GM23338 (cell line): Measurements from ENCODE around the gene BMP8B. TPM values are rescaled to one million over a fixed set of nuclear protein-coding genes. Genes with fewer than 3 reads are reported as not detected.

ENCODE experiments used
- ATAC-seq: fragments of 200-7000 bp; cut with Tn5 transposase; 3 replicates; pipeline ENCODE4 v1.9.1; 2020
- DNase-seq: peaks from one replicate; pipeline ENCODE4 v3.0.0-alpha.2; 2015; ENCODE audit warnings: low spot score
- H2AFZ ChIP-seq: fragments of 200-600 bp; sonication (generic); 2 replicates; pipeline ENCODE4 v1.8.0; 2016; ENCODE audit warnings: antibody characterized with exemption, mild to moderate bottlenecking, moderate library complexity
- H3F3A ChIP-seq: fragments of 200-600 bp; sonication (generic); replicated peaks from 2 replicates; pipeline ENCODE4 v1.8.0; 2017; ENCODE audit warnings: antibody characterized with exemption, mixed run types, low read depth
- H3K27ac ChIP-seq: fragments of 200-600 bp; sonication (generic); 2 replicates; pipeline ENCODE4 v1.6.1; 2016; ENCODE audit warnings: low read depth
- H3K27me3 ChIP-seq: fragments of 200-600 bp; sonication (generic); 2 replicates; pipeline ENCODE4 v1.8.0; 2016; ENCODE audit warnings: mild to moderate bottlenecking, mixed run types, moderate library complexity; ENCODE audit not compliant: insufficient read depth
- H3K36me3 ChIP-seq: fragments of 200-600 bp; sonication (generic); 2 replicates; pipeline ENCODE4 v1.8.0; 2016; ENCODE audit warnings: mild to moderate bottlenecking; ENCODE audit not compliant: insufficient read depth
- H3K4me1 ChIP-seq: fragments of 200-600 bp; sonication (generic); 2 replicates; pipeline ENCODE4 v1.8.0; 2016; ENCODE audit warnings: mild to moderate bottlenecking, moderate library complexity; ENCODE audit not compliant: insufficient read depth
- H3K4me2 ChIP-seq: fragments of 200-600 bp; sonication (generic); 2 replicates; pipeline ENCODE4 v1.7.1; 2017; ENCODE audit warnings: mixed run types
- H3K4me3 ChIP-seq: fragments of 200-600 bp; sonication (generic); 2 replicates; pipeline ENCODE4 v1.6.1; 2016; ENCODE audit warnings: mixed run types
- H3K79me2 ChIP-seq: fragments of 200-600 bp; sonication (generic); replicated peaks from 2 replicates; pipeline ENCODE4 v1.8.0; 2017; ENCODE audit warnings: mild to moderate bottlenecking; ENCODE audit not compliant: insufficient read depth
- H3K9me2 ChIP-seq: fragments of 200-600 bp; sonication (generic); 2 replicates; pipeline ENCODE4 v1.8.0; 2017; ENCODE audit not compliant: insufficient read depth
- H4K20me1 ChIP-seq: fragments of 200-600 bp; sonication (generic); replicated peaks from 2 replicates; pipeline ENCODE4 v1.8.0; 2017; ENCODE audit warnings: mild to moderate bottlenecking; ENCODE audit not compliant: insufficient read depth
- H3K27ac Mint-ChIP-seq: 2 replicates; pipeline ENCODE4 v1.8.0; 2020; ENCODE audit warnings: inconsistent platforms, mild to moderate bottlenecking, moderate library complexity, mixed read lengths
- H3K27me3 Mint-ChIP-seq: 3 replicates; pipeline ENCODE4 v1.8.0; 2022; ENCODE audit warnings: low read depth, mild to moderate bottlenecking, moderate library complexity, mixed read lengths, inconsistent platforms; ENCODE audit not compliant: insufficient read depth, poor library complexity
- H3K36me3 Mint-ChIP-seq: 3 replicates; pipeline ENCODE4 v1.8.0; 2021; ENCODE audit warnings: low read depth, mild to moderate bottlenecking, inconsistent platforms, moderate library complexity, mixed read lengths
- H3K4me1 Mint-ChIP-seq: 3 replicates; pipeline ENCODE4 v1.8.0; 2020; ENCODE audit warnings: mild to moderate bottlenecking, inconsistent platforms, mixed read lengths
- H3K4me3 Mint-ChIP-seq: 3 replicates; pipeline ENCODE4 v1.8.0; 2021; ENCODE audit warnings: moderate library complexity, mild to moderate bottlenecking, inconsistent platforms, mixed read lengths
- H3K9me3 Mint-ChIP-seq: 3 replicates; pipeline ENCODE4 v1.8.0; 2020; ENCODE audit warnings: moderate library complexity, mild to moderate bottlenecking, inconsistent platforms, mixed read lengths
- EZH2phosphoT487 ChIP-seq: fragments of 200-600 bp; sonication (generic); IDR thresholded peaks from one replicate; pipeline ENCODE4 v1.8.1; 2018; ENCODE audit warnings: antibody characterized with exemption; ENCODE audit not compliant: unreplicated experiment
- STAT1 ChIP-seq: IDR thresholded peaks from one replicate; pipeline ENCODE4 v1.6.1; 2016; ENCODE audit warnings: antibody characterized with exemption; ENCODE audit not compliant: unreplicated experiment
- polyA plus RNA-seq: library from polyadenylated mRNA; unstranded; fragments of >200 nt; fragmentation: Nextera tagmentation; extraction: Ambion mirVana; gene quantifications from 2 replicates; pipeline ENCODE4 v1.2.1, GENCODE V29; 2016
- total RNA-seq: library from RNA; depleted of rRNA; stranded (reverse); fragments of >200 nt; shearing (Covaris generic); gene quantifications from 2 replicates; pipeline ENCODE4 v1.2.3, GENCODE V29; 2014
- TF ChIP-seq, protein P1 (sequence below): fragments of 250-450 bp; sonication (Bioruptor Pico); IDR thresholded peaks from 2 replicates; pipeline ENCODE4 v1.5.0; 2020; ENCODE audit warnings: mild to moderate bottlenecking, moderate library complexity
- TF ChIP-seq, protein P2 (sequence below), 2 experiments: fragments of 200-600 bp in 1 of 2; sonication (generic) in 1 of 2; conservative IDR thresholded peaks; 2 replicates each; pipeline versions ENCODE4 v1.5.1 to v1.6.1; 2016 to 2017; ENCODE audit warnings: antibody characterized with exemption in 2 of 2, low read depth in 2 of 2, mild to moderate bottlenecking in 2 of 2, moderate library complexity in 1 of 2

Gene BMP8B
- total and polyA plus RNA-seq, 2 experiments from 2014 or later: 0.16 to 0.90 TPM

DNA sequence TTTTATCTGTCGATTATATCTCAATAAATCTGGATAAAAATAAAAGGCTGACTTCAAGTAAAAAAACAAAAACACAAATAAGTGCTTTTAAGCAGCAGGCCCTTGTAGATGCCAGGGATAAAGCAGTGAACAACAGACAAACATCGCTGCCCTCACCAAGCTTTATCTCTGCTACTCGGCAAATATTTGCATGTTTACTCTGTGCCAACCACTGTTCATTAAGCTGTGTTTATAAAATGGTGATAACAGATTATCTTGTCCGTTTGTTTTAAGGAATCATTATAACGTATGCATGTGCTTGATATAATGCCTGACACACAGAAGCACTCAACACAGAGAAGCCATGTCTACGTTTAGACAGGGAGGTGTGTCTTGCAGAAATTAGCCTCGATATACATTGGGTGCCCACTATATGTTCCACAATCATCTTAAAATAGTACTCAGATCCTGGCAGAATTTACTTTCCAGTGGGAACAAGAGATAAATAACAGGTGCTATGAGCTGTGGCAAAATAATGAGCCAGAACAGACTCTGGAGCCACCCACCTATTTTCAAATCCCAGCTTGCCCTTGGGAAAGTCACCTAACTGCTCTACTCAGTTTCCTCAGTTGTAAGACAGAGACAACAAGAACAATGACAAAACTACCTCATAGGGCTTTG, 47.4 kb upstream of the BMP8B start (continued):
- TF ChIP-seq, protein P1, sequence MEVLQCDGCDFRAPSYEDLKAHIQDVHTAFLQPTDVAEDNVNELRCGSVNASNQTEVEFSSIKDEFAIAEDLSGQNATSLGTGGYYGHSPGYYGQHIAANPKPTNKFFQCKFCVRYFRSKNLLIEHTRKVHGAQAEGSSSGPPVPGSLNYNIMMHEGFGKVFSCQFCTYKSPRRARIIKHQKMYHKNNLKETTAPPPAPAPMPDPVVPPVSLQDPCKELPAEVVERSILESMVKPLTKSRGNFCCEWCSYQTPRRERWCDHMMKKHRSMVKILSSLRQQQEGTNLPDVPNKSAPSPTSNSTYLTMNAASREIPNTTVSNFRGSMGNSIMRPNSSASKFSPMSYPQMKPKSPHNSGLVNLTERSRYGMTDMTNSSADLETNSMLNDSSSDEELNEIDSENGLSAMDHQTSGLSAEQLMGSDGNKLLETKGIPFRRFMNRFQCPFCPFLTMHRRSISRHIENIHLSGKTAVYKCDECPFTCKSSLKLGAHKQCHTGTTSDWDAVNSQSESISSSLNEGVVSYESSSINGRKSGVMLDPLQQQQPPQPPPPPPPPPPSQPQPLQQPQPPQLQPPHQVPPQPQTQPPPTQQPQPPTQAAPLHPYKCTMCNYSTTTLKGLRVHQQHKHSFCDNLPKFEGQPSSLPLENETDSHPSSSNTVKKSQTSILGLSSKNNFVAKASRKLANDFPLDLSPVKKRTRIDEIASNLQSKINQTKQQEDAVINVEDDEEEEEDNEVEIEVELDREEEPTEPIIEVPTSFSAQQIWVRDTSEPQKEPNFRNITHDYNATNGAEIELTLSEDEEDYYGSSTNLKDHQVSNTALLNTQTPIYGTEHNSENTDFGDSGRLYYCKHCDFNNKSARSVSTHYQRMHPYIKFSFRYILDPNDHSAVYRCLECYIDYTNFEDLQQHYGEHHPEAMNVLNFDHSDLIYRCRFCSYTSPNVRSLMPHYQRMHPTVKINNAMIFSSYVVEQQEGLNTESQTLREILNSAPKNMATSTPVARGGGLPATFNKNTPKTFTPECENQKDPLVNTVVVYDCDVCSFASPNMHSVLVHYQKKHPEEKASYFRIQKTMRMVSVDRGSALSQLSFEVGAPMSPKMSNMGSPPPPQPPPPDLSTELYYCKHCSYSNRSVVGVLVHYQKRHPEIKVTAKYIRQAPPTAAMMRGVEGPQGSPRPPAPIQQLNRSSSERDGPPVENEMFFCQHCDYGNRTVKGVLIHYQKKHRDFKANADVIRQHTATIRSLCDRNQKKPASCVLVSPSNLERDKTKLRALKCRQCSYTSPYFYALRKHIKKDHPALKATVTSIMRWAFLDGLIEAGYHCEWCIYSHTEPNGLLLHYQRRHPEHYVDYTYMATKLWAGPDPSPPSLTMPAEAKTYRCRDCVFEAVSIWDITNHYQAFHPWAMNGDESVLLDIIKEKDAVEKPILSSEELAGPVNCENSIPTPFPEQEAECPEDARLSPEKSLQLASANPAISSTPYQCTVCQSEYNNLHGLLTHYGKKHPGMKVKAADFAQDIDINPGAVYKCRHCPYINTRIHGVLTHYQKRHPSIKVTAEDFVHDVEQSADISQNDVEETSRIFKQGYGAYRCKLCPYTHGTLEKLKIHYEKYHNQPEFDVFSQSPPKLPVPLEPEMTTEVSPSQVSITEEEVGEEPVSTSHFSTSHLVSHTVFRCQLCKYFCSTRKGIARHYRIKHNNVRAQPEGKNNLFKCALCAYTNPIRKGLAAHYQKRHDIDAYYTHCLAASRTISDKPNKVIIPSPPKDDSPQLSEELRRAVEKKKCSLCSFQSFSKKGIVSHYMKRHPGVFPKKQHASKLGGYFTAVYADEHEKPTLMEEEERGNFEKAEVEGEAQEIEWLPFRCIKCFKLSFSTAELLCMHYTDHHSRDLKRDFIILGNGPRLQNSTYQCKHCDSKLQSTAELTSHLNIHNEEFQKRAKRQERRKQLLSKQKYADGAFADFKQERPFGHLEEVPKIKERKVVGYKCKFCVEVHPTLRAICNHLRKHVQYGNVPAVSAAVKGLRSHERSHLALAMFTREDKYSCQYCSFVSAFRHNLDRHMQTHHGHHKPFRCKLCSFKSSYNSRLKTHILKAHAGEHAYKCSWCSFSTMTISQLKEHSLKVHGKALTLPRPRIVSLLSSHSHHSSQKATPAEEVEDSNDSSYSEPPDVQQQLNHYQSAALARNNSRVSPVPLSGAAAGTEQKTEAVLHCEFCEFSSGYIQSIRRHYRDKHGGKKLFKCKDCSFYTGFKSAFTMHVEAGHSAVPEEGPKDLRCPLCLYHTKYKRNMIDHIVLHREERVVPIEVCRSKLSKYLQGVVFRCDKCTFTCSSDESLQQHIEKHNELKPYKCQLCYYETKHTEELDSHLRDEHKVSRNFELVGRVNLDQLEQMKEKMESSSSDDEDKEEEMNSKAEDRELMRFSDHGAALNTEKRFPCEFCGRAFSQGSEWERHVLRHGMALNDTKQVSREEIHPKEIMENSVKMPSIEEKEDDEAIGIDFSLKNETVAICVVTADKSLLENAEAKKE (CRISPR knock-in tag): no peak
- TF ChIP-seq EZH2phosphoT487 (no peak), STAT1 (no peak)

DNA sequence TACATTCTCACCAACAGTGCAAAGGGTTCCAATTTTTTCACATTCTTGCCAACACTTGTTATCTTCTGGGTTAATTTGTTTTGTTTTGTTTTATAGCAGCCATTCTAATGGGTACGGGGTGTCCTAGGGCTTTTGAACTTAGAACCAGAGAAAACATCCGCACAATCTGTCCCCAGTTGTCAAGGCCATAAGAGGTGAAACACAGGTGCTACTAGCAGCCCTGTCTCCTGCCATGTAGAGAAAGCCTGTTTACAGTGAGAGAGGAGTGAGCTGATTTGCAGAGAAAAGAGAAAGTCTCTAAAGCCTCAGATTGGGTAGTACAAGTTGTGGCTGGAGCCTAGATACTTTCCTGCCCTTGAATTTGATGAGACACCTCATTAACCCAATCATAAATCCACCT, 46.4 kb upstream of the BMP8B start:
- TF ChIP-seq, protein P2, sequence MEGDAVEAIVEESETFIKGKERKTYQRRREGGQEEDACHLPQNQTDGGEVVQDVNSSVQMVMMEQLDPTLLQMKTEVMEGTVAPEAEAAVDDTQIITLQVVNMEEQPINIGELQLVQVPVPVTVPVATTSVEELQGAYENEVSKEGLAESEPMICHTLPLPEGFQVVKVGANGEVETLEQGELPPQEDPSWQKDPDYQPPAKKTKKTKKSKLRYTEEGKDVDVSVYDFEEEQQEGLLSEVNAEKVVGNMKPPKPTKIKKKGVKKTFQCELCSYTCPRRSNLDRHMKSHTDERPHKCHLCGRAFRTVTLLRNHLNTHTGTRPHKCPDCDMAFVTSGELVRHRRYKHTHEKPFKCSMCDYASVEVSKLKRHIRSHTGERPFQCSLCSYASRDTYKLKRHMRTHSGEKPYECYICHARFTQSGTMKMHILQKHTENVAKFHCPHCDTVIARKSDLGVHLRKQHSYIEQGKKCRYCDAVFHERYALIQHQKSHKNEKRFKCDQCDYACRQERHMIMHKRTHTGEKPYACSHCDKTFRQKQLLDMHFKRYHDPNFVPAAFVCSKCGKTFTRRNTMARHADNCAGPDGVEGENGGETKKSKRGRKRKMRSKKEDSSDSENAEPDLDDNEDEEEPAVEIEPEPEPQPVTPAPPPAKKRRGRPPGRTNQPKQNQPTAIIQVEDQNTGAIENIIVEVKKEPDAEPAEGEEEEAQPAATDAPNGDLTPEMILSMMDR (conservative IDR thresholded peaks at IDR 0.05; ENCODE audit: low read depth in 2 of 2): no peak
- Histone ChIP-seq H3K4me3 (no peak overlapping the region), H3K36me3 (0 out of 2 replicates have a peak, but pooled peaks cover 3% of the 10 kb centered on the region), H3K4me1 (peaks cover 3% of the 10 kb centered on the region; the same call in 1 of the 2 replicates), H4K20me1 (peaks cover 2% of the 10 kb centered on the region; the same call in 1 of the 2 replicates), H2AFZ (no peak overlapping the region), H3F3A (no peaks in the 10 kb centered on the region), H3K27ac (no peak overlapping the region), H3K4me2 (no peak overlapping the region), H3K79me2 (no peaks in the 10 kb centered on the region), H3K9me2 (no peaks in the 10 kb centered on the region), H3K27me3 (no peaks in the 10 kb centered on the region)
- Mint-ChIP-seq H3K36me3 (peaks cover 9% of the 10 kb centered on the region; the same call in 1 of the 3 replicates), H3K4me3 (no peak overlapping the region), H3K4me1 (peaks cover 3% of the 10 kb centered on the region; the same call in 2 of the 3 replicates), H3K9me3 (no peaks in the 10 kb centered on the region), H3K27me3 (peaks cover 4% of the 10 kb centered on the region), H3K27ac (no peak overlapping the region)
- ATAC-seq: no peak
- no peak for DNase-seq
